Measurements from ENCODE around the gene HYDIN.
"Not testable (repeated sequence)": the region's sequence is repeated elsewhere in the genome, so short reads cannot be mapped to it uniquely, and the experiment has no call there.

DNA sequence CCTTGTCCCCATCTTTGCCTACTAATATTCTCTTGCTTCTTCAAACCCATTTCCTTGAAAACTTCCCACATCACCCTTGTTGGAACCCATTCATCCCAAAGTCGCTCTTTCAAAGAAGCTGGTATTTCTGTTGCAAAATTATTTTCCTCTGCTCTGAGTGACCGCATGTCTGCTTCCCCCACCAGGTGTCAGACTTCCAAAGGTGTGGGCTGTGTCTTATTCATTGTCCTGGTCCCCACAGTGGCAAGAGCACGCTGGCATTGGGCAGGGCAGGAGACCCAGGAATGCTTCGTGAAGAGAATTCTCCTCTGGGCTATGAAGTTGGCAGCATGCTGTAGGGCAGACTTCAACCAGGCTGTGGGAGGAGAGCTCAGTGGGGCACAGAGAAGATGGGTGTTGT lies 275.6 kb downstream of the HYDIN start:
- not testable (repeated sequence) for TF ChIP-seq CTCF (IDR thresholded peaks at IDR 0.05); EP300 (IDR thresholded peaks at IDR 0.05; ENCODE audit: low read depth)
